SK-N-MC (cell line): ENCODE results near the gene LRP1B.

ENCODE experiments used
- EZH2 ChIP-seq: fragments of 200-600 bp; sonication (generic); IDR thresholded peaks from one replicate; pipeline ENCODE4 v1.6.1; 2017; ENCODE audit warnings: antibody characterized with exemption
- POLR2AphosphoS5 ChIP-seq: IDR thresholded peaks from 2 replicates; pipeline ENCODE4 v1.6.1; 2012; ENCODE audit warnings: mild to moderate bottlenecking, low read depth, low read length, borderline replicate concordance

- TF ChIP-seq EZH2 (no peak), POLR2AphosphoS5 (no peak)
Measured at GRCh38 chr2:140273958-140274357, 1856.9 kb downstream of the LRP1B start.
